Heart right ventricle (tissue), 16 donors: ENCODE measurements around the gene MBNL2. TPM values are rescaled to one million over a fixed set of nuclear protein-coding genes. Genes with fewer than 3 reads are reported as not detected.
A peak's percentile ranks its signal among the peaks of the same experiment; 100 is the strongest.
"Not testable (repeated sequence)": the region's sequence is repeated elsewhere in the genome, so short reads cannot be mapped to it uniquely, and the experiment has no call there.

ENCODE experiments used
- ATAC-seq, 8 donors: fragments of 200-7000 bp; cut with Tn5 transposase; one replicate each; pipeline ENCODE4 v1.9.1; 2020; ENCODE audit warnings: mild to moderate bottlenecking in 8 of 8, moderate library complexity in 8 of 8, moderate number of reproducible peaks in 1 of 8
- DNase-seq, 2 donors: peaks; one replicate each; pipeline ENCODE4 v3.0.0-alpha.2; 2020
- H3K27ac ChIP-seq, 10 donors: fragments of 200-600 bp; sonication (generic) in 2 of 10; one replicate each; pipeline versions ENCODE4 v1.5.0 to v1.8.0; 2020 to 2022; ENCODE audit warnings: mild to moderate bottlenecking in 3 of 10
- H3K27me3 ChIP-seq, 7 donors: fragments of 200-600 bp; one replicate each; pipeline ENCODE4 v1.8.0; 2021 to 2022; ENCODE audit warnings: mild to moderate bottlenecking in 2 of 7
- H3K36me3 ChIP-seq, 9 donors: fragments of 200-600 bp; sonication (generic) in 1 of 9; one replicate each; pipeline versions ENCODE4 v1.5.0 to v1.8.0; 2020 to 2022; ENCODE audit warnings: mild to moderate bottlenecking in 2 of 9
- H3K4me1 ChIP-seq, 9 donors: fragments of 200-600 bp; sonication (generic) in 1 of 9; one replicate each; pipeline versions ENCODE4 v1.5.0 to v1.8.0; 2020 to 2022; ENCODE audit warnings: mild to moderate bottlenecking in 4 of 9
- H3K4me3 ChIP-seq, 10 donors: fragments of 200-600 bp; sonication (generic) in 2 of 10; one replicate each; pipeline versions ENCODE4 v1.5.0 to v1.8.0; 2020 to 2022; ENCODE audit warnings: mild to moderate bottlenecking in 7 of 10, moderate library complexity in 2 of 10
- H3K9me3 ChIP-seq, 11 donors: fragments of 200-600 bp in 10 of 11; sonication (generic) in 2 of 11; one replicate each; pipeline versions ENCODE4 v1.5.0 to v1.8.0; 2013 to 2022; ENCODE audit warnings: mild to moderate bottlenecking in 2 of 11, control low read depth in 1 of 11, moderate library complexity in 1 of 11
- WGBS, 2 donors: extraction: QIAGEN DNeasy Blood & Tissue Kit; methylation state at CpG; one replicate each; pipeline ENCODE4 v1.1.7; 2013; ENCODE audit warnings: inconsistent platforms in 1 of 2; 5-methylcytosine and 5-hydroxymethylcytosine counted together
- intact Hi-C, 10 donors: fragments of 100-400 bp; cut with DNase I; formaldehyde crosslinking; loops; one replicate each; pipeline versions ENCODE4 v1.11.1 to v1.14.2; 2022
- polyA plus RNA-seq, 2 donors: library from polyadenylated mRNA; stranded (reverse); fragments of 200-250 nt; gene quantifications; one replicate each; pipeline ENCODE4 v1.2.3, GENCODE V29; 2013
- total RNA-seq, 10 donors: library from RNA; stranded (reverse); fragmentation: NEBNext Ultra II Directional in 3 of 10; extraction: Animal tissue kit (Norgen Biotek cat#: 25700) in 3 of 10; gene quantifications; one replicate each; pipeline versions ENCODE4 v1.2.1 to v1.2.4, GENCODE V29; 2021 to 2023
- TF ChIP-seq, protein P1 (sequence below), 9 donors: fragments of 200-600 bp; sonication (generic) in 2 of 9; IDR thresholded peaks; one replicate each; pipeline versions ENCODE4 v1.5.0 to v1.8.0; 2021 to 2022; ENCODE audit warnings: antibody characterized with exemption in 9 of 9, mild to moderate bottlenecking in 5 of 9, moderate library complexity in 1 of 9
- donor health status: Arrhythmogenic right ventricular cardiomyopathy.
- donor health status: ischemic (EF 13 %, LVEDD 7.1; RV severe dilation, severe dysfunction).
- donor health status: healthy with polysubstance abuse.
- donor health status: DM: no; HTN: yes; CAD: no.
- donor health status: DM: no; HTN: no; CAD: no.
- donor health status: ischemic (EF 25% LVEDD 6.9; RV normal size, moderate dysfunction).
- donor health status: ischemic (EF 25% LVEDD 5.7; RV mildly dilated, moderate dysfunction).
- donor health status: healthy.
- donor health status: DM: yes; HTN: yes; CAD: no.
- donor health status: Ischemic cardiomyopathy.
- donor health status: ischemic (EF 35%, LVEDD 5.7; RV mildly dilated, moderate dysfunction).
- donor health status: nonischemic (EF 11% LVEDD 7.7; RV severe dilation, severe dysfunction).
- donor health status: DM: yes; HTN: yes; CAD: no.
- donor health status: PGD.
- donor health status: ischemic (EF 29% LVEDD 5.4; RV normal size, mild dysfunction).
- donor health status: nonischemic (EF 23%, LVEDD 6.1; RV moderate dilation, normal function).

MBNL2 gene
- total and polyA plus RNA-seq, 12 donors = 17.2 to 95.0 (median 83.2) TPM

DNA sequence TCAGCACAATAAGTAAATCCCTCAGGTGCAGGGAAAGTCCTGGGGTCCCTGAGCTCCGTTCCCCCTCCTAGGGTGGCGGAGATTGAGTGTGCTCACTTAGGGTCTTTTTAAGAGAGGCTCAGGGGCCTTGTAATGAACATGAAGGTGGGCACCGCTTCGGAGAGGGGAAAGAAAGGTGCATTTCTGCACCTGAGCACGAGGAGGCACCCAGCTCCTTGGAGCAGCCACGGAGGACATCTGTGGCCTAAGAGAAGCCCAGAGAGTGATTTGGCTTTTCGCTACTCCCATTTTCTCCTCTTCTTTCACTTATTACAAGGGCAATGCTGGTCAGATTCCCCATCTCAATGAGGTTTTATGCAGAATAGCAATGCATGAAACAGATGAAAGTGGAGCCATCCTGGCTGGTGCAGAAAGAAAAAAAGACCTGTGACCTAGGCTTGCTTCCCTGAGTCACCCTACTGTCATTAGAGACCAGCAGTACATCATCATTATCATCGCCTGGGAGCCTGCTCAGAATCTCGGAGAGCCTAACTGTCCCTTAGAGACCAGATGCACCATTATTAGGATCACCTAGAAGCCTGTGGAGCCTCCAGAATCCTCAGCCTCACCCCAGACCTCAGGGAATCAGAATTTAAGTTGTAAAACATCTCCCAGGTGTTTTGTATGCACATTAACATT, 125.3 kb downstream of the MBNL2 start:
- intact Hi-C loops = loop anchor here in 3 of 10 donors (5.0 to 10.0 kb wide), 2 partner anchors 133 to 235 kb away; no protein-coding TSS in a partner anchor
- Histone ChIP-seq H3K4me1 (peaks cover 0 to 27% (median 14%) of the 10 kb centered on the region in 9 donors), H3K4me3 (no peak overlapping the region), H3K9me3 (peaks cover 0 to 11% (median 2%) of the 10 kb centered on the region in 11 donors), H3K27ac (no peak overlapping the region), H3K27me3 (no peaks in the 10 kb centered on the region), H3K36me3 (peaks cover 0 to 84% (median 39%) of the 10 kb centered on the region in 9 donors)
- TF ChIP-seq, protein P1, sequence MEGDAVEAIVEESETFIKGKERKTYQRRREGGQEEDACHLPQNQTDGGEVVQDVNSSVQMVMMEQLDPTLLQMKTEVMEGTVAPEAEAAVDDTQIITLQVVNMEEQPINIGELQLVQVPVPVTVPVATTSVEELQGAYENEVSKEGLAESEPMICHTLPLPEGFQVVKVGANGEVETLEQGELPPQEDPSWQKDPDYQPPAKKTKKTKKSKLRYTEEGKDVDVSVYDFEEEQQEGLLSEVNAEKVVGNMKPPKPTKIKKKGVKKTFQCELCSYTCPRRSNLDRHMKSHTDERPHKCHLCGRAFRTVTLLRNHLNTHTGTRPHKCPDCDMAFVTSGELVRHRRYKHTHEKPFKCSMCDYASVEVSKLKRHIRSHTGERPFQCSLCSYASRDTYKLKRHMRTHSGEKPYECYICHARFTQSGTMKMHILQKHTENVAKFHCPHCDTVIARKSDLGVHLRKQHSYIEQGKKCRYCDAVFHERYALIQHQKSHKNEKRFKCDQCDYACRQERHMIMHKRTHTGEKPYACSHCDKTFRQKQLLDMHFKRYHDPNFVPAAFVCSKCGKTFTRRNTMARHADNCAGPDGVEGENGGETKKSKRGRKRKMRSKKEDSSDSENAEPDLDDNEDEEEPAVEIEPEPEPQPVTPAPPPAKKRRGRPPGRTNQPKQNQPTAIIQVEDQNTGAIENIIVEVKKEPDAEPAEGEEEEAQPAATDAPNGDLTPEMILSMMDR (IDR thresholded peaks at IDR 0.05) = no peak
- DNase-seq = no peak
- no peak for ATAC-seq
- 88 to 91% methylated on average over 9 of the region's 9 CpGs for WGBS, 2 donors

DNA sequence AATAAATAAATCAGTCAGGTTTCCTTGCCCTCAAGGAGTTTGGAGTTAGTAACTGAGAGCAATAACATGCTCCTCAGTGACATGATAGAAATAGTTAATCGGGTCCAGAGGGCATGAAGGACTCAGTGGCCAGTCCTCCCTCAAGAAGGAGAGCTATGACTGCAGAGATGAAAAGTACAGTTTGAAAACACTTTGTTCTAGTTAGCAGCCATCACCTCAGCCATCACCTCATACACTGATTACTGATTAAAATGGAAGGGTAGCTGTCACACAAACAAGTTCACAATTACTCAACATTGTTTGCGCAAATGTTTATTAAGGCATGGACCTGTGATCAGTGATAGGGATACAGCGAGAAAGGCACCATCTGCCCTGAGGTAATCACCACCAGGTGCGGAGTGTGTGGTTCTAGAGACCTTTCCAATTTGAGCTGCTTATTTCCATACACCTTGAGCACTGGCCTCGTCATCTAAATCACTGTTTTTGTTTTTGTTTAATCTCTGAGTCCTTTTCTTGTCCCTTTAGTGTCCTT, 126.5 kb downstream of the MBNL2 start:
- DNase-seq (no peak), ATAC-seq (no peak)
- peaks cover 0 to 27% (median 12%) of the 10 kb centered on the region in 9 donors for H3K4me1 ChIP-seq
- H3K36me3 ChIP-seq = peaks cover 0 to 82% (median 39%) of the 10 kb centered on the region in 9 donors
- H3K9me3 ChIP-seq = peaks cover 0 to 11% (median 2%) of the 10 kb centered on the region in 11 donors
- no peak overlapping the region for H3K27ac ChIP-seq
- no peaks in the 10 kb centered on the region for H3K27me3 ChIP-seq
- H3K4me3 ChIP-seq = no peak overlapping the region
- intact Hi-C loops = loop anchor here in 3 of 10 donors (5.0 to 10.0 kb wide), 2 partner anchors 134 to 236 kb away; no protein-coding TSS in a partner anchor
- 89 to 94% methylated on average over 5 of the region's 5 CpGs for WGBS, 2 donors
- TF ChIP-seq, protein P1 (IDR thresholded peaks at IDR 0.05) = no peak

DNA sequence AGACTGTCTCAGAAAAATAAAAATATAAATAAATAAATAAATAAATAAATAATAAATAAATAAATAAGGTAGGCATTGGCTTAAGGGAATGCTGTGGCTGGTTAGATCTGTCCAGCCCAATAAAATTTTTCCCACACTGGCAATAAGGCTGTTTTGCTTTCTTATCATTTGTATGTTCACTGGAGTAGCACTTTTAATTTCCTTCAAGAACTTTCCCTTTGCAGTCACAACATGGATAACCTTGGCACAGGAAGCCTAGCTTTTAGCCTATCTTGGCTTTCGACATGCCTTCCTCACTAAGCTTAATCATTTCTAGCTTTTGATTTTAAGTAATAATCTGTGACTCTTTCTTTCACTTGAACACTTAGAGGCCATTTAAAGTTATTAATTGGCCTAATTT, 129.9 kb downstream of the MBNL2 start:
- WGBS, 2 donors = 60 to 66% methylated on average over 1 of the region's 1 CpG
- not testable (repeated sequence) for H3K27me3 ChIP-seq, DNase-seq, H3K4me3 ChIP-seq
- peak in 2 of 8 donors; percentile 9 to 55 for ATAC-seq
- peaks cover 0 to 94% (median 35%) of the 10 kb centered on the region in 9 donors for H3K36me3 ChIP-seq
- peak overlapping the region in 2 of 10 donors; percentile 1 to 29 for H3K27ac ChIP-seq
- intact Hi-C loops = loop anchor here in 1 of 10 donors (2.0 kb wide), 1 partner anchor 243 kb away; no protein-coding TSS in a partner anchor
- peaks cover 0 to 47% (median 16%) of the 10 kb centered on the region in 9 donors for H3K4me1 ChIP-seq
- peaks cover 0 to 11% (median 2%) of the 10 kb centered on the region in 11 donors for H3K9me3 ChIP-seq

DNA sequence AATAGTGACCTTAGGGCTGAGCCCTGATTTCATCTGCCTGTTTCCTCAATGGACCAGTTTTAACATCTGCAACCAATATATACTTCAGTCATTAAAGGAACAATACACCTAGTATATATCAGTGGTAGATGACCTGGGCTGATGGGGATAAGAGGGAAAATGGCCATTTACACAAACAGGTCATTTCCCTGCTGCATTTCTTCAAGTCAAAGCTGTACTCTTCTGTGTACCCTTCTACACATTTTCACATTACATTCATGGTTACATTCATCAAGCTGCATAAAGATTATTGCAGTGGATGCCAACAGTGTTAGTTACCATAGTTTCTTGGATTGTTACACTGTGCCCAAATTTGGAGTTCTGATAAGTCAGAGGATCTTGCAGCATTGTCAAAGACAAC, 130.7 kb downstream of the MBNL2 start:
- DNase-seq = no peak
- peaks cover 0 to 47% (median 16%) of the 10 kb centered on the region in 9 donors for H3K4me1 ChIP-seq
- TF ChIP-seq, protein P1 (IDR thresholded peaks at IDR 0.05) = no peak
- H3K9me3 ChIP-seq = peaks cover 0 to 11% (median 2%) of the 10 kb centered on the region in 11 donors
- H3K27ac ChIP-seq = peak overlapping the region in 2 of 10 donors; percentile 5 to 28
- no peaks in the 10 kb centered on the region for H3K27me3 ChIP-seq
- peaks cover 0 to 94% (median 29%) of the 10 kb centered on the region in 9 donors for H3K36me3 ChIP-seq
- no peak overlapping the region for H3K4me3 ChIP-seq
- no peak for ATAC-seq
- intact Hi-C loops = loop anchor here in 1 of 10 donors (2.0 kb wide), 1 partner anchor 244 kb away; no protein-coding TSS in a partner anchor
